SK-N-MC (cell line): ENCODE data around the gene RAP1GAP.

Experiments
- EZH2 ChIP-seq: fragments of 200-600 bp; sonication (generic); IDR thresholded peaks from one replicate; pipeline ENCODE4 v1.6.1; 2017; ENCODE audit warnings: antibody characterized with exemption
- FOXP2 ChIP-seq: optimal IDR thresholded peaks from 2 replicates; pipeline ENCODE3; 2011; ENCODE audit warnings: mild to moderate bottlenecking, moderate library complexity; ENCODE audit not compliant: insufficient read depth; ENCODE audit errors: extremely low read length, control extremely low read depth
- POLR2AphosphoS5 ChIP-seq: IDR thresholded peaks from 2 replicates; pipeline ENCODE4 v1.6.1; 2012; ENCODE audit warnings: mild to moderate bottlenecking, low read depth, low read length, borderline replicate concordance

DNA sequence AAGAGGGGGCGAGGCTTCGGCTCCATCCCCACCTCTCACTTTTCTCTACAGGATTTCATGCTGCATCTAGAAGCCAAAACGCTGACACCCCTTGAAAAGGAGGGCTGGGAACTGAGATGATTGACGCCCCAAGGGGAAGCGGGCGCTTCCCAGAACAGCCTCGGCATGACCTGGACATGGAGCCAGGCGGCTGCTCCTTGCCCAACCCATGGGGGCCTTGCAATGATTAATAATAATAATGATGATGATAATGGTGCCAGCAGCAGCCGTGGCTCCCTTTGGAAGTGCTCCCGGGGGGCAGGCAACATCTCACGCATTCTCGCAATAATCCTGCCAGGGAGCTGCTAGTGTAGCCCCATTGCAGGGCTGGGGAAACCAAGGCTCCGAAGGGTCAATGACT lies 78.2 kb downstream of the RAP1GAP start:
- no peak for TF ChIP-seq POLR2AphosphoS5
- TF ChIP-seq EZH2, result no peak
- TF ChIP-seq FOXP2, result no peak
